ENCODE results near the gene CA12.

GRCh38 chr15:63330926-63331325 lies 50.7 kb downstream of the CA12 start:
- TF ChIP-seq CTCF (IDR thresholded peaks at IDR 0.05) (no peak), POLR2A (IDR thresholded peaks at IDR 0.05) (no peak)
